BE2C (cell line): ENCODE data around the gene PTPN11.

Experiments
- DNase-seq: peaks from one replicate; pipeline ENCODE4 v3.0.0-alpha.2; 2020
- H3K27me3 ChIP-seq: fragments of 250-450 bp; sonication (Bioruptor Pico); 2 replicates; pipeline ENCODE4 v1.5.1; 2020; ENCODE audit warnings: mild to moderate bottlenecking
- H3K36me3 ChIP-seq: fragments of 250-450 bp; sonication (Bioruptor Pico); 2 replicates; pipeline ENCODE4 v1.5.1; 2020; ENCODE audit warnings: mild to moderate bottlenecking
- H3K4me1 ChIP-seq: fragments of 250-450 bp; sonication (Bioruptor Pico); 2 replicates; pipeline ENCODE4 v1.5.1; 2020
- H3K4me3 ChIP-seq: 2 replicates; pipeline ENCODE4 v1.5.1; 2011; ENCODE audit warnings: low read depth, low read length
- H3K9me3 ChIP-seq: fragments of 250-450 bp; sonication (Bioruptor Pico); 2 replicates; pipeline ENCODE4 v1.5.1; 2020
- TF ChIP-seq, protein P1 (sequence below): IDR thresholded peaks from 2 replicates; pipeline ENCODE4 v1.5.1; 2012; ENCODE audit warnings: mild to moderate bottlenecking, low read depth, low read length

The PTPN11 gene

DNA sequence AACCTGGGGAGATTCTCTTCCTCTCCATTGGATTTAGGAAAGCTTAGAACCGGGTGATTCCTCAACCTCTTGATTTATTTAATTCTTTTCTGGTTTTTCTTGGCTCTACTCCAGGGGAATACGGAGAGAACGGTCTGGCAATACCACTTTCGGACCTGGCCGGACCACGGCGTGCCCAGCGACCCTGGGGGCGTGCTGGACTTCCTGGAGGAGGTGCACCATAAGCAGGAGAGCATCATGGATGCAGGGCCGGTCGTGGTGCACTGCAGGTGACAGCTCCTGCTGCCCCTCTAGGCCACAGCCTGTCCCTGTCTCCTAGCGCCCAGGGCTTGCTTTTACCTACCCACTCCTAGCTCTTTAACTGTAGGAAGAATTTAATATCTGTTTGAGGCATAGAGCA is 67.6 kb downstream of the PTPN11 start:
- TF ChIP-seq, protein P1, sequence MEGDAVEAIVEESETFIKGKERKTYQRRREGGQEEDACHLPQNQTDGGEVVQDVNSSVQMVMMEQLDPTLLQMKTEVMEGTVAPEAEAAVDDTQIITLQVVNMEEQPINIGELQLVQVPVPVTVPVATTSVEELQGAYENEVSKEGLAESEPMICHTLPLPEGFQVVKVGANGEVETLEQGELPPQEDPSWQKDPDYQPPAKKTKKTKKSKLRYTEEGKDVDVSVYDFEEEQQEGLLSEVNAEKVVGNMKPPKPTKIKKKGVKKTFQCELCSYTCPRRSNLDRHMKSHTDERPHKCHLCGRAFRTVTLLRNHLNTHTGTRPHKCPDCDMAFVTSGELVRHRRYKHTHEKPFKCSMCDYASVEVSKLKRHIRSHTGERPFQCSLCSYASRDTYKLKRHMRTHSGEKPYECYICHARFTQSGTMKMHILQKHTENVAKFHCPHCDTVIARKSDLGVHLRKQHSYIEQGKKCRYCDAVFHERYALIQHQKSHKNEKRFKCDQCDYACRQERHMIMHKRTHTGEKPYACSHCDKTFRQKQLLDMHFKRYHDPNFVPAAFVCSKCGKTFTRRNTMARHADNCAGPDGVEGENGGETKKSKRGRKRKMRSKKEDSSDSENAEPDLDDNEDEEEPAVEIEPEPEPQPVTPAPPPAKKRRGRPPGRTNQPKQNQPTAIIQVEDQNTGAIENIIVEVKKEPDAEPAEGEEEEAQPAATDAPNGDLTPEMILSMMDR = no peak
- DNase-seq = no peak
- Histone ChIP-seq H3K36me3 (peaks cover 55% of the 10 kb centered on the region), H3K4me3 (no peak overlapping the region), H3K27me3 (no peaks in the 10 kb centered on the region), H3K9me3 (no peaks in the 10 kb centered on the region), H3K4me1 (no peaks in the 10 kb centered on the region)

DNA sequence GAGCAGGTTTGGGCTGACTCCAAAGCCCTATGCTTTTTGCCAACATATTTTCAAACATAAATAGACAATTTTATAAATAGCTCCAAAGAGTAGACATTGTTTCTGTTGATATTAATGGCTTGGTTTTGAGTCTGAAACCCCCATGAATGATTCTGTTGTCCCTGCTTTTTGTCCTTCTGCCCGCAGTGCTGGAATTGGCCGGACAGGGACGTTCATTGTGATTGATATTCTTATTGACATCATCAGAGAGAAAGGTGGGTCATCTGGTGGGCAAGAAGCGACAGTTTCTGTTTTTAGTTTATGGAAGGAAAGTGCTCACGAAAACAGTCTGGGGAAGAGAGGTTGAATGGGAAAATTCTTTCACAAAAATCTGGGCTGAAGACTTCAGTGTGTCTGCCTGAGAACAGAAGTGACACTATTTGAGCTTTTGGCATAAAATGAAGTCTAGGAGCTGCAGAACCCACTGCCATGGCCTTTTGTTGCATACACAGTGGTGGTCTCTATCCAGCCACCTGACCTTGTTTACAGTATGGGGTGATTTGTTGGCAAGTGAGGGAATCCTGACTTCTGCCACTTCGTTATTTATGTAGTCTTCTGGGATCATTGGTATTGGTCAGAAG is 69.6 kb downstream of the PTPN11 start:
- Histone ChIP-seq H3K4me3 (no peak overlapping the region), H3K36me3 (peaks cover 54% of the 10 kb centered on the region), H3K27me3 (no peaks in the 10 kb centered on the region), H3K9me3 (no peaks in the 10 kb centered on the region), H3K4me1 (no peaks in the 10 kb centered on the region)
- TF ChIP-seq, protein P1 = no peak
- no peak for DNase-seq

DNA sequence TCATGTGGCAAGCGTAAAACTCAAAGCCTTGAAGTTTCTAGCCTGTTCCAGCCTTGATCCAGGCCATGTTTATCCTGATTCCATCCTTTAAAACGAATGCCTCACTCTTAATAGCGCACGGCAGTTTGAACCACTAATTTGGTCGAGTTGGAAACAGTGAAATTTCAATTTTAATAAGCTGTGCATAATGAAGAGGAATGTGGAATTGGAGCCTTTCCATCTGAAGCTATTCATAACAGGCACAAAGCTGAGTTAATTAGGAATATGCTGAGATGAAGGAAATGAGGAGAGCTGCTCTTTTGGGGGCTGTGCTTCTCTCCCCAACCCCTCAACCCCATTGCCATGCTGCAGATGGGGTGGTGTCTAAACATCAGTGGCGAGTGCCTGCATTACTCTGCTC is 70.7 kb downstream of the PTPN11 start:
- no peaks in the 10 kb centered on the region for H3K4me1 ChIP-seq
- H3K27me3 ChIP-seq = no peaks in the 10 kb centered on the region
- no peaks in the 10 kb centered on the region for H3K9me3 ChIP-seq
- H3K36me3 ChIP-seq = peaks cover 59% of the 10 kb centered on the region
- no peak for DNase-seq
- H3K4me3 ChIP-seq = no peak overlapping the region
- TF ChIP-seq, protein P1 = no peak

DNA sequence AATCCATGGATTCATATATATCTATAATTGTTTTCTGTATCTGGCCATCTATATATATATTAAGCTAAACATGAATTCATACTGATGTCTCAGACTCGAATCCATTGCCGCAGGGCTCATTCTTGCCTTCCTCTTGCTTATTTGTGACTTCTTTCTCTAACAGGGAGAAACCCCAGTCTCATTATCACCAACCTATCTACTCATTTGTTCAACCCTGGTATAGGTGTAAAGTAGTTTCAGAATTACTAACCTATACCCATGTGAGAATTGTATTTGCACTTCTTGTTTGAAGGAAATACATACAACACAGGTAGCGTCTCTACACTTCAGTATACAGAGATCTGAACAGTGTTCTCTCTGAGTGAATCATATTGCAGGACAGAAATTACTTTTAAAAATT is 77.7 kb downstream of the PTPN11 start:
- H3K36me3 ChIP-seq = peaks cover 55% of the 10 kb centered on the region
- H3K9me3 ChIP-seq = no peaks in the 10 kb centered on the region
- DNase-seq = no peak
- no peak overlapping the region for H3K4me3 ChIP-seq
- TF ChIP-seq, protein P1 = no peak
- no peaks in the 10 kb centered on the region for H3K4me1 ChIP-seq
- H3K27me3 ChIP-seq = no peaks in the 10 kb centered on the region

DNA sequence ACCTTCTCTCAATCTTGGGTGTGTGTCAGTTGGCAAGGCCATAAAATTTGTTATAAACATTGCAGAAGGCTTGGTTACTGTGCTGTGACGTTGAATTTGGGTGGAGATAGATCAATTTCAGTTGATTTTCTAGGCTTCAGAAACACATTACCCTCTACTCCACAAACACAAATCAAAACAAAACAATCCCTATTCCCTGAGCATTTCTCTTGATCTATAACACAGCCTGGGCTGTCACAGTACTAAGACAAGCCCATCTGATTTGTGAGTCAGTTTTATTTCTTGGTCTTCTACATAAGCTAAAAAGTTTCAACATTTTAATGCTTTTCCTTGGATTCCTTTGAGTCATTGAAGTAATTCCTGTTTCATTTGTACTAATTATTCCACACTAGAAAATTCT is 79.8 kb downstream of the PTPN11 start:
- Histone ChIP-seq H3K4me1 (no peaks in the 10 kb centered on the region), H3K9me3 (no peaks in the 10 kb centered on the region), H3K4me3 (no peak overlapping the region), H3K27me3 (no peaks in the 10 kb centered on the region), H3K36me3 (peaks cover 61% of the 10 kb centered on the region)
- TF ChIP-seq, protein P1 = no peak
- no peak for DNase-seq

DNA sequence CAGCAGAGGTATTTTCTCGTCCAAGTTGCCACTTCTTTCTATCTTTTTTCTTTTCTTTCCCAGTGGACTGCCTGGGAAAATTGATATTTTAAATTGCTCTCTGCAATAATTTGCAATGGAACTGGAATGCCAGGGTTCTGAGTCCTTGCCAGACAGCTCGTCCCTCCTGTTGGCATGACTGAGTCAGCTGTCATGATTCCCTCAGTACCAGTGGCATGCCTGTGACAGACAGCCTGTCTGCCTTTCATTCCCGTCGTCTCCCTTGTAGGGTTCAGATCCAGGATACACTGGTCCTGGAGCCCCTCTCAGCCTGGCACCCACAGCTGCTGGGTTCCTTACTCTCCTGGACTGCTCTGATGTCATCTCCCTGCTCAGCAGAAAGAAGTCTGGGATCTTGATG is 84.8 kb downstream of the PTPN11 start:
- no peaks in the 10 kb centered on the region for H3K4me1 ChIP-seq

More for the DNA sequence above, 84.8 kb downstream of the PTPN11 start:
- Histone ChIP-seq H3K4me3 (no peak overlapping the region), H3K36me3 (peaks cover 51% of the 10 kb centered on the region), H3K27me3 (no peaks in the 10 kb centered on the region), H3K9me3 (no peaks in the 10 kb centered on the region)
- DNase-seq = no peak
- TF ChIP-seq, protein P1 = no peak
